HCT116 (cell line): ENCODE results near the gene AHNAK. TPM values are rescaled to one million over a fixed set of nuclear protein-coding genes. Genes with fewer than 3 reads are reported as not detected.

Experiments used
- ATAC-seq: fragments of 200-7000 bp; cut with Tn5 transposase; 2 replicates; pipeline ENCODE4 v1.9.1; 2020; ENCODE audit warnings: mild to moderate bottlenecking, moderate library complexity
- BruUV-seq: library from RNA; stranded (reverse); fragments of 400-500 nt; replicated peaks from 2 replicates; lab custom pipeline; 2021; lab: Mats Ljungman, UMichigan
- CTCF ChIA-PET: fragments of 300-600 bp; sonication (Branson Sonifier 250); formaldehyde crosslinking; loops from one replicate; lab custom pipeline; 2021; ENCODE audit warnings: antibody characterized with exemption; lab: Charles Lee
- POLR2A ChIA-PET: fragments of 300-600, 350-600 bp; sonication (Branson Sonifier 250); formaldehyde crosslinking; loops from one replicate; lab custom pipeline; 2021; ENCODE audit warnings: antibody characterized with exemption; lab: Charles Lee
- RAD21 ChIA-PET, 2 experiments: fragments of 300-600 bp; sonication (Branson Sonifier 250); formaldehyde crosslinking; loops; one replicate each; lab custom pipeline; 2023; ENCODE audit warnings: low total read pairs in 2 of 2; ENCODE audit not compliant: uncharacterized antibody in 2 of 2, unreplicated experiment in 2 of 2, low non-redundant PET in 1 of 2; lab: Charles Lee
- DNase-seq: peaks from one replicate; pipeline ENCODE4 v3.0.0-alpha.2; 2010; ENCODE audit warnings: low read depth, low spot score
- H2AFZ ChIP-seq: fragments of 200-600 bp; shearing (Covaris generic), sonication (generic); 2 replicates; pipeline ENCODE4 v1.6.1; 2017; ENCODE audit warnings: low read depth, mixed run types, mixed read lengths, antibody characterized with exemption, low read length; ENCODE audit not compliant: poor library complexity, severe bottlenecking
- H3K27ac ChIP-seq: 2 replicates; pipeline ENCODE4 v1.5.1; 2012; ENCODE audit warnings: low read depth, low read length
- H3K27me3 ChIP-seq: fragments of 200-600 bp; sonication (generic); 2 replicates; pipeline ENCODE4 v1.6.1; 2016; ENCODE audit warnings: mixed run types, low read length, mixed read lengths; ENCODE audit not compliant: insufficient read depth
- H3K36me3 ChIP-seq, 2 experiments: fragments of 200-500 bp in 1 of 2; fragments of 200-600 bp in 1 of 2; sonication (Bioruptor generic) in 1 of 2; sonication (generic) in 1 of 2; 2 replicates each; pipeline versions ENCODE4 v1.5.1 to v1.6.1; 2014 to 2016; ENCODE audit warnings: low read length in 2 of 2, inconsistent platforms in 1 of 2, mixed read lengths in 1 of 2, mixed run types in 1 of 2; ENCODE audit not compliant: insufficient read depth in 2 of 2, control insufficient read depth in 1 of 2
- H3K4me1 ChIP-seq, 2 experiments: fragments of 200-600 bp in 1 of 2; sonication (generic) in 1 of 2; 2 replicates each; pipeline versions ENCODE4 v1.5.1 to v1.6.1; 2012 to 2017; ENCODE audit warnings: low read length in 2 of 2, inconsistent platforms in 1 of 2, mild to moderate bottlenecking in 1 of 2, mixed read lengths in 1 of 2, mixed run types in 1 of 2, moderate library complexity in 1 of 2; ENCODE audit not compliant: insufficient read depth in 2 of 2, control insufficient read depth in 1 of 2
- H3K4me2 ChIP-seq: fragments of 200-600 bp; sonication (generic); 2 replicates; pipeline ENCODE4 v1.6.1; 2017; ENCODE audit warnings: mixed run types, low read length, mixed read lengths
- H3K4me3 ChIP-seq, 2 experiments: fragments of 200-600 bp in 1 of 2; sonication (generic) in 1 of 2; replicated peaks in 1 of 2; 2 replicates each; pipeline ENCODE4 v1.5.1; 2011 to 2016; ENCODE audit warnings: low read length in 2 of 2, control low read depth in 1 of 2, low read depth in 1 of 2, mild to moderate bottlenecking in 1 of 2, mixed read lengths in 1 of 2, mixed run types in 1 of 2
- H3K79me2 ChIP-seq: fragments of 200-600 bp; sonication (generic); 2 replicates; pipeline ENCODE4 v1.6.1; 2017; ENCODE audit warnings: mild to moderate bottlenecking, mixed run types, low read length, moderate library complexity, mixed read lengths; ENCODE audit not compliant: insufficient read depth
- H3K9ac ChIP-seq: fragments of 200-600 bp; sonication (generic); 2 replicates; pipeline ENCODE4 v1.6.1; 2016; ENCODE audit warnings: low read length, mixed read lengths
- H3K9me2 ChIP-seq: fragments of 200-600 bp; sonication (generic), shearing (Covaris generic); 2 replicates; pipeline ENCODE4 v1.6.1; 2017; ENCODE audit warnings: mixed run types, mild to moderate bottlenecking, moderate library complexity; ENCODE audit not compliant: insufficient read depth
- H3K9me3 ChIP-seq, 2 experiments: fragments of 200-500 bp in 1 of 2; fragments of 200-600 bp in 1 of 2; sonication (Bioruptor generic) in 1 of 2; sonication (generic) in 1 of 2; 2 replicates each; pipeline ENCODE4 v1.6.1; 2014 to 2017; ENCODE audit warnings: low read length in 2 of 2, mixed read lengths in 2 of 2, inconsistent platforms in 1 of 2, low read depth in 1 of 2, mild to moderate bottlenecking in 1 of 2, mixed run types in 1 of 2, moderate library complexity in 1 of 2; ENCODE audit not compliant: control insufficient read depth in 1 of 2, insufficient read depth in 1 of 2
- H4K20me1 ChIP-seq: fragments of 200-600 bp; sonication (generic), shearing (Covaris generic); 2 replicates; pipeline ENCODE4 v1.6.1; 2017; ENCODE audit warnings: mixed run types, mild to moderate bottlenecking, moderate library complexity; ENCODE audit not compliant: insufficient read depth
- CBX3 ChIP-seq: IDR thresholded peaks from 2 replicates; pipeline ENCODE4 v1.6.1; 2012; ENCODE audit warnings: low read depth
- CEBPB ChIP-seq: IDR thresholded peaks from 2 replicates; pipeline ENCODE4 v1.6.1; 2012; ENCODE audit warnings: low read depth
- ELF1 ChIP-seq: IDR thresholded peaks from 2 replicates; pipeline ENCODE4 v1.6.1; 2012; ENCODE audit warnings: low read depth, borderline replicate concordance
- EZH2 ChIP-seq: fragments of 200-600 bp; sonication (generic); IDR thresholded peaks from 2 replicates; pipeline ENCODE4 v1.6.1; 2017; ENCODE audit warnings: antibody characterized with exemption, mixed run types
- FOSL1 ChIP-seq: IDR thresholded peaks from 2 replicates; pipeline ENCODE4 v1.6.1; 2012; ENCODE audit warnings: low read depth
- JUND ChIP-seq: IDR thresholded peaks from 2 replicates; pipeline ENCODE4 v1.6.1; 2012
- POLR2A ChIP-seq: IDR thresholded peaks from 2 replicates; pipeline ENCODE4 v1.7.0; 2011; ENCODE audit warnings: borderline replicate concordance; ENCODE audit not compliant: insufficient read depth, insufficient read length; ENCODE audit errors: extremely low read depth
- SIN3A ChIP-seq: IDR thresholded peaks from 2 replicates; pipeline ENCODE4 v1.6.1; 2012; ENCODE audit warnings: low read depth
- SP1 ChIP-seq: IDR thresholded peaks from 2 replicates; pipeline ENCODE4 v1.6.1; 2012; ENCODE audit warnings: low read depth
- SRF ChIP-seq: IDR thresholded peaks from 2 replicates; pipeline ENCODE4 v1.6.1; 2012; ENCODE audit warnings: low read depth
- TCF7L2 ChIP-seq: IDR thresholded peaks from 2 replicates; pipeline ENCODE4 v1.7.0; 2011; ENCODE audit warnings: borderline replicate concordance, inconsistent platforms; ENCODE audit not compliant: insufficient read depth, insufficient read length; ENCODE audit errors: extremely low read depth
- YY1 ChIP-seq: IDR thresholded peaks from 2 replicates; pipeline ENCODE4 v1.6.1; 2011; ENCODE audit warnings: low read length, low read depth, moderate library complexity, mild to moderate bottlenecking; ENCODE audit not compliant: insufficient replicate concordance; ENCODE audit errors: extremely low read depth
- ZFX ChIP-seq: fragments of 450-650 bp; IDR thresholded peaks from 2 replicates; pipeline ENCODE4 v1.6.1; 2017
- ZNF274 ChIP-seq: fragments of 200-500 bp; sonication (Bioruptor generic); IDR thresholded peaks from 2 replicates; pipeline ENCODE4 v1.6.1; 2014; ENCODE audit warnings: mild to moderate bottlenecking, low read depth, low read length, inconsistent platforms
- intact Hi-C: fragments of 100-400 bp; cut with micrococcal nuclease; formaldehyde crosslinking; loops from 2 replicates; pipeline ENCODE4 v1.10.0; 2022
- total RNA-seq: library from RNA; stranded (reverse); gene quantifications from one replicate; pipeline ENCODE4 v1.2.1, GENCODE V29; 2021; ENCODE audit not compliant: unreplicated experiment
- TF ChIP-seq, protein P1 (sequence below): IDR thresholded peaks from 2 replicates; pipeline ENCODE4 v1.6.1; 2012
- TF ChIP-seq, protein P2 (sequence below), 3 experiments: fragments of 200-600 bp in 1 of 3; sonication (generic) in 1 of 3; IDR thresholded peaks in 2 of 3; conservative IDR thresholded peaks in 1 of 3; 2 replicates each; pipeline ENCODE4 v1.5.1; 2012 to 2017; ENCODE audit warnings: low read depth in 2 of 3, low read length in 2 of 3, antibody characterized with exemption in 1 of 3, borderline replicate concordance in 1 of 3, control low read depth in 1 of 3, mild to moderate bottlenecking in 1 of 3, mixed read lengths in 1 of 3, mixed run types in 1 of 3, moderate library complexity in 1 of 3; ENCODE audit not compliant: insufficient read depth in 1 of 3
- TF ChIP-seq, protein P3 (sequence below): IDR thresholded peaks from 2 replicates; pipeline ENCODE4 v1.6.1; 2011; ENCODE audit warnings: mild to moderate bottlenecking, low read length, moderate library complexity; ENCODE audit not compliant: insufficient replicate concordance; ENCODE audit errors: extremely low read depth
- TF ChIP-seq, protein P4 (sequence below): IDR thresholded peaks from 2 replicates; pipeline ENCODE4 v1.6.1; 2012

Gene AHNAK
- total RNA-seq, 1 experiment from 2014 or later: 239 TPM

DNA sequence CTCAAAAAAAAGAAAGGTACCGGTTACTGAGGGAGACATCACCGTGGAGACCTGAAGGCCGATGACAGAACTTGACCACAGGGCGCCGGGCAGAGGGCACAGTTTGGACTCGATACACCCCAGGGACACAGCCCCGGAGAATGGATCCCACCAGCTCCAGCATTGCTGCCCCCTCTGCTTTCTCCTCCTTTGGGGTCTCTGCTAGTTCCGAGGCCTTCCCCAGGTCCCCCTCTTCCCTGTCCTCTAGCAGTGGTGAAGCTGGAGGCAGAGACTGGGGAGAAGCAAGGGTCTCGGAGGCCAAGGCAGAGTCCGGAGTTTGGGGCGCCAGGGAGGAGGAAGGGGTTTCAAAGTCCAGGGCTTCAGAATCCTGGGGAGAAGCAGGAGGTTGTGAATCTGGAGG is 31.9 kb upstream of the AHNAK start (continued):
- no peak for TF ChIP-seq CEBPB
- no peak for TF ChIP-seq YY1
- TF ChIP-seq, protein P1, sequence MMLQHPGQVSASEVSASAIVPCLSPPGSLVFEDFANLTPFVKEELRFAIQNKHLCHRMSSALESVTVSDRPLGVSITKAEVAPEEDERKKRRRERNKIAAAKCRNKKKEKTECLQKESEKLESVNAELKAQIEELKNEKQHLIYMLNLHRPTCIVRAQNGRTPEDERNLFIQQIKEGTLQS: no peak
- no peak for TF ChIP-seq CBX3
- TF ChIP-seq FOSL1: no peak
- TF ChIP-seq, all 23 proteins: peak for 0

DNA sequence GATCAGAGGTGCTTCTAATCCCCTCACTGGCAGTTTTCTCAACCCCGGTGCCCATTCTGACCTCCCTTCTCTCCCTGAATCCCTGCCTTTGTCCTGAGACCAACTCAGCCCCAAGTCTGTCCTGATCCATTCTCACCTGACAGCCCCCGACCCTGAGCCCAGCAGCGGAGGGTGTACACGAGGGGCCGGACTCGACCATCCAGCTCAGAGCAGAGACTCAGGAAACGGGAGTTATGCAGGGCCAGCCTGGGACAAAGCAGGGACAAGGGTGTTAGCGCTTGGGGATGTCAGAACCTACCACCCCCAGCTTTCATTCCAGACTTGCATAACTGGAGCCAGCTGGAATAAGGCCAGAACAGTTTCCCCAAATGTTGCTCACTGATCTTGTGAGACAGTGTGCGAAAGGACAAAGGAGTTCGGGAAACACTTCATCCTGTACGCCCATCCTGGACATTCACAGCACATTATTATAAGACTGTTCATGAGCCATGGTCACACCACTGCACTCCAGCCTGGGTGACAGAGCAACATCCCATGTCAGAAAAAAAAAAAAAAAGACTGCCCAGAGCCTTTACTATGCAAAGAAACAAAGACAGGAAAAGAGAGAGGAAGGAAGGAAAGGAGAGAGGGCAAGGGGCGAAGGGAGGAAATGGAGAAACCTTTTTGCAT is 30.6 kb upstream of the AHNAK start:
- Histone ChIP-seq H3K79me2 (peaks cover 15% of the 10 kb centered on the region), H3K9me2 (no peaks in the 10 kb centered on the region), H3K9ac (no peak overlapping the region), H4K20me1 (no peaks in the 10 kb centered on the region; the same call in 1 of the 2 replicates), H3K27me3 (no peaks in the 10 kb centered on the region), H3K4me2 (no peak overlapping the region), H2AFZ (no peak overlapping the region), H3K36me3 (peaks cover 22 to 41% of the 10 kb centered on the region in 2 experiments), H3K27ac (no peak overlapping the region), H3K4me1 (peaks cover 8 to 15% of the 10 kb centered on the region in 2 experiments), H3K9me3 (no peaks in the 10 kb centered on the region), H3K4me3 (no peak overlapping the region)
- intact Hi-C loops: no loop called here
- ATAC-seq (no peak), DNase-seq (no peak)
- TF ChIP-seq FOSL1 (no peak), ZNF274 (no peak), CEBPB (no peak), ELF1 (no peak), POLR2A (no peak), SIN3A (no peak), YY1 (no peak), CBX3 (no peak), EZH2 (no peak), SP1 (no peak), TCF7L2 (no peak), JUND (no peak), SRF (no peak), ZFX (no peak)
- TF ChIP-seq, protein P2, sequence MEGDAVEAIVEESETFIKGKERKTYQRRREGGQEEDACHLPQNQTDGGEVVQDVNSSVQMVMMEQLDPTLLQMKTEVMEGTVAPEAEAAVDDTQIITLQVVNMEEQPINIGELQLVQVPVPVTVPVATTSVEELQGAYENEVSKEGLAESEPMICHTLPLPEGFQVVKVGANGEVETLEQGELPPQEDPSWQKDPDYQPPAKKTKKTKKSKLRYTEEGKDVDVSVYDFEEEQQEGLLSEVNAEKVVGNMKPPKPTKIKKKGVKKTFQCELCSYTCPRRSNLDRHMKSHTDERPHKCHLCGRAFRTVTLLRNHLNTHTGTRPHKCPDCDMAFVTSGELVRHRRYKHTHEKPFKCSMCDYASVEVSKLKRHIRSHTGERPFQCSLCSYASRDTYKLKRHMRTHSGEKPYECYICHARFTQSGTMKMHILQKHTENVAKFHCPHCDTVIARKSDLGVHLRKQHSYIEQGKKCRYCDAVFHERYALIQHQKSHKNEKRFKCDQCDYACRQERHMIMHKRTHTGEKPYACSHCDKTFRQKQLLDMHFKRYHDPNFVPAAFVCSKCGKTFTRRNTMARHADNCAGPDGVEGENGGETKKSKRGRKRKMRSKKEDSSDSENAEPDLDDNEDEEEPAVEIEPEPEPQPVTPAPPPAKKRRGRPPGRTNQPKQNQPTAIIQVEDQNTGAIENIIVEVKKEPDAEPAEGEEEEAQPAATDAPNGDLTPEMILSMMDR (IDR thresholded peaks at IDR 0.05 in 2 of 3, conservative IDR thresholded peaks at IDR 0.05 in 1 of 3; ENCODE audit: borderline replicate concordance in 1 of 3, insufficient read depth in 1 of 3, low read depth in 2 of 3, low read length in 2 of 3): no peak
- TF ChIP-seq, protein P3, sequence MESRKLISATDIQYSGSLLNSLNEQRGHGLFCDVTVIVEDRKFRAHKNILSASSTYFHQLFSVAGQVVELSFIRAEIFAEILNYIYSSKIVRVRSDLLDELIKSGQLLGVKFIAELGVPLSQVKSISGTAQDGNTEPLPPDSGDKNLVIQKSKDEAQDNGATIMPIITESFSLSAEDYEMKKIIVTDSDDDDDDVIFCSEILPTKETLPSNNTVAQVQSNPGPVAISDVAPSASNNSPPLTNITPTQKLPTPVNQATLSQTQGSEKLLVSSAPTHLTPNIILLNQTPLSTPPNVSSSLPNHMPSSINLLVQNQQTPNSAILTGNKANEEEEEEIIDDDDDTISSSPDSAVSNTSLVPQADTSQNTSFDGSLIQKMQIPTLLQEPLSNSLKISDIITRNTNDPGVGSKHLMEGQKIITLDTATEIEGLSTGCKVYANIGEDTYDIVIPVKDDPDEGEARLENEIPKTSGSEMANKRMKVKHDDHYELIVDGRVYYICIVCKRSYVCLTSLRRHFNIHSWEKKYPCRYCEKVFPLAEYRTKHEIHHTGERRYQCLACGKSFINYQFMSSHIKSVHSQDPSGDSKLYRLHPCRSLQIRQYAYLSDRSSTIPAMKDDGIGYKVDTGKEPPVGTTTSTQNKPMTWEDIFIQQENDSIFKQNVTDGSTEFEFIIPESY: no peak
- TF ChIP-seq, protein P4, sequence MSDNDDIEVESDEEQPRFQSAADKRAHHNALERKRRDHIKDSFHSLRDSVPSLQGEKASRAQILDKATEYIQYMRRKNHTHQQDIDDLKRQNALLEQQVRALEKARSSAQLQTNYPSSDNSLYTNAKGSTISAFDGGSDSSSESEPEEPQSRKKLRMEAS: no peak
- CTCF ChIA-PET: interaction anchor here (1.6 kb wide), 1 partner anchor 17 kb away, joined by 3 read pairs; no protein-coding TSS in a partner anchor
- RAD21 ChIA-PET: interaction anchor here in 1 of 2 experiments (1.0 kb wide), 1 partner anchor 24 kb away, joined by 6 read pairs; the partner anchor contains the start of gene MTA2
- no TSS peak for BruUV-seq
- POLR2A ChIA-PET: no interaction called here
